Measurements from ENCODE around the gene COG4. TPM values are rescaled to one million over a fixed set of nuclear protein-coding genes. Genes with fewer than 3 reads are reported as not detected.

COG4 gene
- total RNA-seq, 1 donor from 2014 or later = 45.3 TPM

DNA sequence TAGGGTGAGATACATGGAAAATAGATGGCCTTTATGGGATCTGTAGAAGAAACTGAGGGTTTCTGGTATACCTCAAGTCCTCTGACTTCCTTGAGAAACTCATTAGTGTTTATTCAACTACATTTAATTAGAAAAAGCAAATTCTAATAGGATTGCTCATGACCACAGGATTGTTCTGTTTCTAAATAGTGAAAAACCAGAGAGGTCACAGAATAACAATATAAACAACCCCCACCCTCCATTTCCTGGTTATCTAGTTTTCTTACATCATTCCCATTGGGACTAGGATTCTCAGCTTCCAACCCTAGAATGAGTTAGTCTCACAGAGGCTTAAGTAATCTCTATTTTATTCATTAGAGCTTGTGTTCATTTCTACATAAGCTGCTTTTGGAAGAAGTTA is 30.3 kb upstream of the COG4 start:
- DNase-seq (ENCODE audit: low read depth) (no peak), FAIRE-seq (no peak)
- TF ChIP-seq, protein P1, sequence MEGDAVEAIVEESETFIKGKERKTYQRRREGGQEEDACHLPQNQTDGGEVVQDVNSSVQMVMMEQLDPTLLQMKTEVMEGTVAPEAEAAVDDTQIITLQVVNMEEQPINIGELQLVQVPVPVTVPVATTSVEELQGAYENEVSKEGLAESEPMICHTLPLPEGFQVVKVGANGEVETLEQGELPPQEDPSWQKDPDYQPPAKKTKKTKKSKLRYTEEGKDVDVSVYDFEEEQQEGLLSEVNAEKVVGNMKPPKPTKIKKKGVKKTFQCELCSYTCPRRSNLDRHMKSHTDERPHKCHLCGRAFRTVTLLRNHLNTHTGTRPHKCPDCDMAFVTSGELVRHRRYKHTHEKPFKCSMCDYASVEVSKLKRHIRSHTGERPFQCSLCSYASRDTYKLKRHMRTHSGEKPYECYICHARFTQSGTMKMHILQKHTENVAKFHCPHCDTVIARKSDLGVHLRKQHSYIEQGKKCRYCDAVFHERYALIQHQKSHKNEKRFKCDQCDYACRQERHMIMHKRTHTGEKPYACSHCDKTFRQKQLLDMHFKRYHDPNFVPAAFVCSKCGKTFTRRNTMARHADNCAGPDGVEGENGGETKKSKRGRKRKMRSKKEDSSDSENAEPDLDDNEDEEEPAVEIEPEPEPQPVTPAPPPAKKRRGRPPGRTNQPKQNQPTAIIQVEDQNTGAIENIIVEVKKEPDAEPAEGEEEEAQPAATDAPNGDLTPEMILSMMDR (IDR thresholded peaks at IDR 0.05; ENCODE audit: insufficient read depth, low read length, severe bottlenecking) = no peak
- Histone ChIP-seq H3K36me3 (ENCODE audit: control insufficient read depth, insufficient read depth, low read length) (peaks cover 36% of the 10 kb centered on the region), H3K27me3 (ENCODE audit: control insufficient read depth, insufficient read depth, low read length) (no peaks in the 10 kb centered on the region), H3K4me3 (ENCODE audit: low read depth, low read length) (no peak overlapping the region)

DNA sequence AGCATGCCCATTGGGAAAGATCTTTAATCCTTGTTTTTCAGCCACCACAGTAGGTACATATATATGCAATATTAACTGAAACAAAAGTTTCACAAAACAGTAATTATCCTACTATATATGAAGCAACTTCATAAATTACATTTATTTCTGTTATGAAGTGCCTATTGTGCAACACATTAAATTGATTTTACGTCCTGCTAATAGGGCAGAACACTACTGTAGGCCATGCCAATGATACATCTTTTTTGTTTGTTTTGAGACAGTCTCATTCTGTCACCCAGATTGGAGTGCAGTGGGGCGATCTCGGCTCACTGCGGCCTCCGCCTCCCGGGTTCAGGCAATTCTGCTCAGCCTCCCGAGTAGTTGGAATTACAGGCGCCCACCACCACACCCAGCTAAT is 29.3 kb upstream of the COG4 start:
- TF ChIP-seq, protein P1 (IDR thresholded peaks at IDR 0.05; ENCODE audit: insufficient read depth, low read length, severe bottlenecking) = no peak
- peaks cover 40% of the 10 kb centered on the region for H3K36me3 ChIP-seq (ENCODE audit: control insufficient read depth, insufficient read depth, low read length)
- H3K27me3 ChIP-seq (ENCODE audit: control insufficient read depth, insufficient read depth, low read length) = no peaks in the 10 kb centered on the region
- no peak for FAIRE-seq
- no peak overlapping the region for H3K4me3 ChIP-seq (ENCODE audit: low read depth, low read length)
- no peak for DNase-seq (ENCODE audit: low read depth)

DNA sequence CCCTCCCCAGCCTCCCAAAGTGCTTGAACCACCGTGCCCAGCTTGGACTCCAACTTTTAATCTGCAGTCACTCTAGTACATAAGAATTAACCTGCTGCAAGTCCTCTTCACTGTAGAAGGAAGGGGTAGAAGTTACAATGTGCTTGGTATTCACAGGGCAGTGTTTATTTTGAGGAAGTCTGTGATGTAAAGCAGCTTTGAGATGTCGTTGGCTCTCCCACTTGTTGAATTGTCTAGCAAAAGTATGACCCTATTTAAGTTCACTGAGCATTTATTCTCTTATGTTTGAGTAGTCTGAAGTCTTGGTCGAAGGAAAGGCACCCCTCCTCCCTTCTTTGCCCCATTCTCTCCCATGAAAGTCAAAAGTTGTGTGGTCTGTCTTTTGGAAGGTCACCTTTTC is 28.4 kb upstream of the COG4 start:
- FAIRE-seq (no peak), DNase-seq (ENCODE audit: low read depth) (no peak)
- TF ChIP-seq, protein P1 (IDR thresholded peaks at IDR 0.05; ENCODE audit: insufficient read depth, low read length, severe bottlenecking) = no peak
- Histone ChIP-seq H3K27me3 (ENCODE audit: control insufficient read depth, insufficient read depth, low read length) (no peaks in the 10 kb centered on the region), H3K4me3 (ENCODE audit: low read depth, low read length) (no peak overlapping the region), H3K36me3 (ENCODE audit: control insufficient read depth, insufficient read depth, low read length) (peaks cover 38% of the 10 kb centered on the region)

DNA sequence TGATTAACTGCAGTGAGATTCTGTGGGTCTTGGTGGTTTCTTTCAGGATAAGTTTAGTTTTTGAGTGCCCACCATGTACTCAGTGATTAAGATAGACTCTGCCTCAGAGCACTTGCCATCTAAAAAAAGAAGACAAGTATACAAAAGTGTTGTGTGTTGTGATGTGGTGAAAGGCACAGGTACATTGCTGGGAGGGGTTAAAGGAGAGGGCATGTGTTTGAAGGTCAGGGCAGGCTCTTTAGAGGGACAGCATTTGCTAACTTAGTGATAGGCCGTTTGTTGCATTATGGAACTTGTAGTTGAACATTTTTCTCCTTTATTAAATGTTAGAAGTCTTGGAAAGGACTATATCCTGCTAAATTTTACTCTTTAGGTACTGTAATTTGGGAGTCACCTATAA is 26.7 kb upstream of the COG4 start:
- H3K4me3 ChIP-seq (ENCODE audit: low read depth, low read length) = no peak overlapping the region
- no peak for FAIRE-seq
- no peak for DNase-seq (ENCODE audit: low read depth)
- no peaks in the 10 kb centered on the region for H3K27me3 ChIP-seq (ENCODE audit: control insufficient read depth, insufficient read depth, low read length)
- peaks cover 35% of the 10 kb centered on the region for H3K36me3 ChIP-seq (ENCODE audit: control insufficient read depth, insufficient read depth, low read length)
- TF ChIP-seq, protein P1 (IDR thresholded peaks at IDR 0.05; ENCODE audit: insufficient read depth, low read length, severe bottlenecking) = no peak

DNA sequence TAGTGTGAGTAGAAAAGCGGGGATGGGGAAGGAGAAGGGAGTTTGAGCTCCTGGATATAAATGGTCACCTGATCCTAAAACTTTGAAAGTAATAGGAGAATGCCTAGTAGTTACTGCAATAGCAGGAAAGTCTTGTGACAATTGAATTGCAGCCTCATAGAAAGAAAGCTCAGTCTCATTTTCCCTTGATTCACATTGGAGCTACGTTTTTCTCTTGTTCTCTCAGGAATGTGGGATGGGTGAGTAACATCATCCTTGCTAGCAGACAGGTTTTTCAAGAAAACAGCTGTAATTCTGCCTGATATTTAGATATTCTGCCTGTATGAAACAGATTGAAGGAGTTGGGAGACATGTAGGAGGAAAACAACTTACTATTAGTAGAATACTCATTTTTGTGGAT is 25.6 kb upstream of the COG4 start:
- H3K36me3 ChIP-seq (ENCODE audit: control insufficient read depth, insufficient read depth, low read length) = peaks cover 29% of the 10 kb centered on the region
- H3K4me3 ChIP-seq (ENCODE audit: low read depth, low read length) = no peak overlapping the region
- TF ChIP-seq, protein P1 (IDR thresholded peaks at IDR 0.05; ENCODE audit: insufficient read depth, low read length, severe bottlenecking) = no peak
- DNase-seq (ENCODE audit: low read depth) (peak; percentile 39), FAIRE-seq (no peak)
- H3K27me3 ChIP-seq (ENCODE audit: control insufficient read depth, insufficient read depth, low read length) = no peaks in the 10 kb centered on the region

DNA sequence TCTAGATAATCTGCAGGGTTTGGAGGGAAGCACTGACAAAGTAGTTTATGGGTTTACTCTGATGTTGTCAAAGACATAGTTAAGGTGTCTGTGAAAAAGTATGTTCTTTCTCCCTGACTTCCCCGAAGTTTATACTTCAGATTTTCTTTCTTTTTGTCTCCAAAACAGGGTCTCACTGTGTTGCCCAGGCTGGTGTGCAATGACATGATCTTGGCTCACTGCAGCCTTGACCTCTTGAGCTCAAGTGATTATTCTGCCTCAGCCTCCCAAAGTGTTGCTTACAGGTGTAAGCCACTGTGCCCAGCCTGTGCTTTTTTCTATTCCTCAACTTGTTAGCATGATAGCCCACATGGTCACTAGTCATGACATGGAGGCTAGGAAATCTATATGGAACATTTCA is 21.2 kb upstream of the COG4 start:
- FAIRE-seq (no peak), DNase-seq (ENCODE audit: low read depth) (no peak)
- H3K36me3 ChIP-seq (ENCODE audit: control insufficient read depth, insufficient read depth, low read length) = peaks cover 29% of the 10 kb centered on the region

More for the DNA sequence above, 21.2 kb upstream of the COG4 start:
- no peaks in the 10 kb centered on the region for H3K27me3 ChIP-seq (ENCODE audit: control insufficient read depth, insufficient read depth, low read length)
- TF ChIP-seq, protein P1 (IDR thresholded peaks at IDR 0.05; ENCODE audit: insufficient read depth, low read length, severe bottlenecking) = no peak
- H3K4me3 ChIP-seq (ENCODE audit: low read depth, low read length) = no peak overlapping the region
